ENCODE measurements around the gene CASZ1.

- TF ChIP-seq CTCF (conservative IDR thresholded peaks at IDR 0.05 in 1 of 2, IDR thresholded peaks at IDR 0.05 in 1 of 2; ENCODE audit: low read depth in 1 of 2, low read length in 2 of 2) (no peak), EZH2 (IDR thresholded peaks at IDR 0.05; ENCODE audit: low read length, missing control alignments) (no peak)
Observed at GRCh38 chr1:10610901-10611600, 185.4 kb downstream of the CASZ1 start.
